ENCODE results near the gene SNX27.

DNA sequence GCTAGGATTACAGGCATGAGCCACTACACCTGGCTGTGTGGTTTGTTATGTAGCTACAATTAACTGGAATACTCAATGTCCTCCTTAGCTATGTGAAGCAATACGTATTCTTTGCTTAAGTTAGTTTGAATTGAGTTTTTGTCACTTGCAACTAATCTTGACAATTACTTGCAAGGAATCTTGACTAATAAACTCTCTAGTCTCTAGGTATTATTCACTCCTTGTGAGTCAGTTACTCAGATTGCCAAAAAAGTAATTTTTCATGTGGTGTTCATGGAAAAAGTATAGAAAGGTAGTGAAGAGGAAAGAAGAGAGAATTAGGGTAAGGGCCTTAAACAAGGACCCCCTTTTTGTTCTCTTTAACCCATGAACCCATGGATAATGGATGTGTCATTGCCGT lies 7.6 kb upstream of the SNX27 start:
- no peak for TF ChIP-seq EZH2 (IDR thresholded peaks at IDR 0.05; ENCODE audit: low read length)
- no peak for TF ChIP-seq CTCF (optimal IDR thresholded peaks at IDR 0.05 in 1 of 3, IDR thresholded peaks at IDR 0.05 in 1 of 3, conservative IDR thresholded peaks at IDR 0.05 in 1 of 3; ENCODE audit: extremely low read depth in 1 of 3, insufficient read depth in 2 of 3, low read length in 3 of 3)

All from keratinocyte (primary cell).